ENCODE data around the gene KAT14. TPM values are rescaled to one million over a fixed set of nuclear protein-coding genes. Genes with fewer than 3 reads are reported as not detected.

The KAT14 gene
- total RNA-seq, 1 experiment from 2014 or later, result 24.1 TPM

- no peak for DNase-seq (ENCODE audit: low spot score)
- Mint-ChIP-seq H3K27me3 (ENCODE audit: low read depth) (no peaks in the 10 kb centered on the region), H3K27ac (no peak overlapping the region), H3K36me3 (no peaks in the 10 kb centered on the region), H3K4me3 (no peak overlapping the region), H3K9me3 (peaks cover 7% of the 10 kb centered on the region; the same call in 1 of the 2 replicates), H3K4me1 (peaks cover 5% of the 10 kb centered on the region)
- ATAC-seq, result no peak
- TF ChIP-seq ZNF425 (CRISPR knock-in tag; conservative IDR thresholded peaks at IDR 0.05) (no peak), CTCF (IDR thresholded peaks at IDR 0.05) (no peak), USF2 (CRISPR knock-in tag; IDR thresholded peaks at IDR 0.05) (no peak), CREM (CRISPR knock-in tag; IDR thresholded peaks at IDR 0.05) (no peak), HMGA2 (CRISPR knock-in tag; IDR thresholded peaks at IDR 0.05) (no peak), ZNF138 (CRISPR knock-in tag; conservative IDR thresholded peaks at IDR 0.05) (no peak), ZNF532 (CRISPR knock-in tag; IDR thresholded peaks at IDR 0.05; ENCODE audit: borderline replicate concordance) (no peak)
- ChIA-PET POLR2A (no interaction called here), CTCF (interaction anchor here (1.0 kb wide), 1 partner anchor 22 kb away, joined by 3 read pairs; no protein-coding TSS in a partner anchor)
Observed at GRCh38 chr20:18213002-18213401, 75.3 kb downstream of the KAT14 start.

- CTCF ChIA-PET, result interaction anchor here (0.6 kb wide), 1 partner anchor 1330 kb away, joined by 4 read pairs; no protein-coding TSS in a partner anchor
- no peak overlapping the region for H3K4me3 Mint-ChIP-seq
- DNase-seq (ENCODE audit: low spot score) (no peak), ATAC-seq (no peak)
- peaks cover 7% of the 10 kb centered on the region; the same call in 1 of the 2 replicates for H3K9me3 Mint-ChIP-seq
- no peak overlapping the region for H3K27ac Mint-ChIP-seq
- POLR2A ChIA-PET, result no interaction called here
- no peaks in the 10 kb centered on the region for H3K36me3 Mint-ChIP-seq
- H3K27me3 Mint-ChIP-seq (ENCODE audit: low read depth), result no peaks in the 10 kb centered on the region
- peaks cover 5% of the 10 kb centered on the region for H3K4me1 Mint-ChIP-seq
- TF ChIP-seq EMX1 (CRISPR knock-in tag; IDR thresholded peaks at IDR 0.05), result no peak
- no peak for TF ChIP-seq ZSCAN18 (CRISPR knock-in tag; IDR thresholded peaks at IDR 0.05)
- no peak for TF ChIP-seq HMGA2 (CRISPR knock-in tag; IDR thresholded peaks at IDR 0.05)
- TF ChIP-seq PRDM15 (CRISPR knock-in tag; IDR thresholded peaks at IDR 0.05), result no peak
- TF ChIP-seq MLX (CRISPR knock-in tag; IDR thresholded peaks at IDR 0.05), result no peak
- TF ChIP-seq ZNF416 (CRISPR knock-in tag; IDR thresholded peaks at IDR 0.05), result no peak
- TF ChIP-seq E2F4 (CRISPR knock-in tag; IDR thresholded peaks at IDR 0.05; ENCODE audit: borderline replicate concordance, low read depth), result no peak
- no peak for TF ChIP-seq SP1 (CRISPR knock-in tag; conservative IDR thresholded peaks at IDR 0.05)
- no peak for TF ChIP-seq CDX4 (CRISPR knock-in tag; IDR thresholded peaks at IDR 0.05; ENCODE audit: borderline replicate concordance)
- no peak for TF ChIP-seq GABPB1 (CRISPR knock-in tag; IDR thresholded peaks at IDR 0.05)
- no peak for TF ChIP-seq JAZF1 (CRISPR knock-in tag; IDR thresholded peaks at IDR 0.05)
Observed at GRCh38 chr20:18215566-18215965, 77.9 kb downstream of the KAT14 start.
